Uterus (tissue), 4 donors: ENCODE data around the gene GBP7. TPM values are rescaled to one million over a fixed set of nuclear protein-coding genes. Genes with fewer than 3 reads are reported as not detected.

Experiments
- DNase-seq, 2 donors: peaks; one replicate each; pipeline ENCODE4 v3.0.0-alpha.2; 2019 to 2020
- H3K27ac ChIP-seq, 2 donors: fragments of 200-600 bp; sonication (generic); 1 replicate in 1 of 2; 2 replicates in 1 of 2; pipeline ENCODE4 v1.5.1; 2016 to 2018
- H3K27me3 ChIP-seq, 2 donors: fragments of 200-600 bp; sonication (generic); one replicate each; pipeline ENCODE4 v1.5.1; 2018 to 2019; ENCODE audit warnings: control low read depth in 1 of 2
- H3K36me3 ChIP-seq, 2 donors: fragments of 200-600 bp; sonication (generic); one replicate each; pipeline ENCODE4 v1.5.1; 2019; ENCODE audit warnings: control low read depth in 1 of 2
- H3K4me1 ChIP-seq, 2 donors: fragments of 200-600 bp; sonication (generic); one replicate each; pipeline ENCODE4 v1.5.1; 2018 to 2019; ENCODE audit warnings: control low read depth in 1 of 2
- H3K4me3 ChIP-seq, 2 donors: fragments of 200-600 bp; sonication (generic); 1 replicate in 1 of 2; 2 replicates in 1 of 2; pipeline ENCODE4 v1.5.1; 2018 to 2019; ENCODE audit warnings: mild to moderate bottlenecking in 1 of 2
- H3K9me3 ChIP-seq, 2 donors: fragments of 200-600 bp; sonication (generic); one replicate each; pipeline ENCODE4 v1.5.1; 2019; ENCODE audit warnings: control low read depth in 1 of 2
- POLR2A ChIP-seq, 2 donors: fragments of 450-650 bp; IDR thresholded peaks; one replicate each; pipeline ENCODE4 v1.6.1; 2016; ENCODE audit warnings: antibody characterized with exemption in 2 of 2, mild to moderate bottlenecking in 1 of 2, moderate library complexity in 1 of 2
- intact Hi-C: fragments of 100-400 bp; cut with DNase I; formaldehyde crosslinking; loops from one replicate; pipeline ENCODE4 v1.15.1; 2023; ENCODE audit warnings: low total_unique reads
- total RNA-seq, 4 donors: library from RNA; depleted of rRNA in 3 of 4; stranded (reverse); fragments of >200 nt in 3 of 4; gene quantifications; one replicate each; pipeline versions ENCODE4 v1.1.0 to v1.2.4, GENCODE V29; 2014 to 2023
- TF ChIP-seq, protein P1 (sequence below), 4 experiments: fragments of 200-600 bp in 2 of 4; fragments of 450-650 bp in 2 of 4; sonication (generic) in 2 of 4; IDR thresholded peaks; one replicate each; pipeline ENCODE4 v1.5.1; 2016 to 2019; ENCODE audit warnings: antibody characterized with exemption in 4 of 4, mild to moderate bottlenecking in 2 of 4, moderate library complexity in 1 of 4
- donor health status: DM: yes; HTN: yes; CAD: no.

GBP7 gene
- total RNA-seq, 4 donors from 2014 or later, result not detected

DNA sequence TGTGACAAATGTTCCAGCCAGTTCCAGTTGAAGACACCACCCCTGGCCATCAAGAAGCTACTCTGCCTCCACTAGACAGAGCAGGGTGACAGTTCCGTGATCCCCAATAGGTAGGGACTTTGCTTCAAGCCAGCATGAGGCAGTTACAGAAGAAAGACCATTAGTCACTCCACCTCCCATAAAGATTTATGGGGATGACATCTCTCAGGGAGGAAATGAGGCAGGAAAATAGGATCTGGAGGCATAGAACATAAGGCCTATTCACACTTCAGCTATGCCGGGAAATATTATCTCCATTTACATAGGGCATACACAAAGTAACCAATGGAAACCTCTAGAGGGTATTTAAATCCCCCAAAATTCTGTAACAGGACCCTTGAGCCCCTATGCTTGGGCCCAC, 3.5 kb upstream of the GBP7 start:
- intact Hi-C loops, result no loop called here
- no peak for DNase-seq
- Histone ChIP-seq H3K4me1 (no peaks in the 10 kb centered on the region), H3K4me3 (no peak overlapping the region), H3K36me3 (no peaks in the 10 kb centered on the region), H3K27ac (no peak overlapping the region), H3K9me3 (no peaks in the 10 kb centered on the region), H3K27me3 (no peaks in the 10 kb centered on the region)
- TF ChIP-seq, protein P1, sequence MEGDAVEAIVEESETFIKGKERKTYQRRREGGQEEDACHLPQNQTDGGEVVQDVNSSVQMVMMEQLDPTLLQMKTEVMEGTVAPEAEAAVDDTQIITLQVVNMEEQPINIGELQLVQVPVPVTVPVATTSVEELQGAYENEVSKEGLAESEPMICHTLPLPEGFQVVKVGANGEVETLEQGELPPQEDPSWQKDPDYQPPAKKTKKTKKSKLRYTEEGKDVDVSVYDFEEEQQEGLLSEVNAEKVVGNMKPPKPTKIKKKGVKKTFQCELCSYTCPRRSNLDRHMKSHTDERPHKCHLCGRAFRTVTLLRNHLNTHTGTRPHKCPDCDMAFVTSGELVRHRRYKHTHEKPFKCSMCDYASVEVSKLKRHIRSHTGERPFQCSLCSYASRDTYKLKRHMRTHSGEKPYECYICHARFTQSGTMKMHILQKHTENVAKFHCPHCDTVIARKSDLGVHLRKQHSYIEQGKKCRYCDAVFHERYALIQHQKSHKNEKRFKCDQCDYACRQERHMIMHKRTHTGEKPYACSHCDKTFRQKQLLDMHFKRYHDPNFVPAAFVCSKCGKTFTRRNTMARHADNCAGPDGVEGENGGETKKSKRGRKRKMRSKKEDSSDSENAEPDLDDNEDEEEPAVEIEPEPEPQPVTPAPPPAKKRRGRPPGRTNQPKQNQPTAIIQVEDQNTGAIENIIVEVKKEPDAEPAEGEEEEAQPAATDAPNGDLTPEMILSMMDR (IDR thresholded peaks at IDR 0.05), result no peak
- TF ChIP-seq POLR2A (IDR thresholded peaks at IDR 0.05), result no peak

- H3K27me3 ChIP-seq, result no peaks in the 10 kb centered on the region
- H3K4me3 ChIP-seq, result no peak overlapping the region
- no peak for DNase-seq
- H3K4me1 ChIP-seq, result no peaks in the 10 kb centered on the region
- TF ChIP-seq, protein P1 (IDR thresholded peaks at IDR 0.05), result no peak
- no peak for TF ChIP-seq POLR2A (IDR thresholded peaks at IDR 0.05)
- no peaks in the 10 kb centered on the region for H3K36me3 ChIP-seq
- H3K9me3 ChIP-seq, result no peaks in the 10 kb centered on the region
- H3K27ac ChIP-seq, result no peak overlapping the region
- intact Hi-C loops, result no loop called here
These were observed 1.2 kb upstream of the GBP7 start for GRCh38 chr1:89176971-89177370.

DNA sequence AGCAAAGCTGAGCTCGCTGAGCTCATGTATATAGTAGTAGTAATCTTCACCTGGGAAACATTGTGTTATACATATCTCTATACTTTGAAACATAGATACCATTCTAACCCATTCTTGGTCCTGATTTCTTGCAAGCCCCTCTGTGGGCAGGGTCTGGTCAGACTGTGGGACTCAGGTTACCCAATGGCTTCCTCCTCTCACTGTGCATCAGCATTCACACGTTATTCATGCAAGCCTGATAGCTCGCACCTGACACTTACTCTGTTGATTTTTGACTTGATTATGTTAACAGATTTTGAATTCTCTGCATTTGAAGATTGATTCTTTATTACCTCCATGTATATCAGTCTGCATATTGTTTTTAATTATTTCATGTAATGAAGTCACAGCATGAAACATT, 1.3 kb downstream of the GBP7 start:
- no peaks in the 10 kb centered on the region for H3K27me3 ChIP-seq
- no peaks in the 10 kb centered on the region for H3K9me3 ChIP-seq
- H3K4me3 ChIP-seq, result no peak overlapping the region
- H3K4me1 ChIP-seq, result no peaks in the 10 kb centered on the region
- TF ChIP-seq, protein P1 (IDR thresholded peaks at IDR 0.05), result no peak
- TF ChIP-seq POLR2A (IDR thresholded peaks at IDR 0.05), result no peak
- H3K36me3 ChIP-seq, result no peaks in the 10 kb centered on the region
- intact Hi-C loops, result no loop called here
- H3K27ac ChIP-seq, result no peak overlapping the region
- DNase-seq, result no peak

DNA sequence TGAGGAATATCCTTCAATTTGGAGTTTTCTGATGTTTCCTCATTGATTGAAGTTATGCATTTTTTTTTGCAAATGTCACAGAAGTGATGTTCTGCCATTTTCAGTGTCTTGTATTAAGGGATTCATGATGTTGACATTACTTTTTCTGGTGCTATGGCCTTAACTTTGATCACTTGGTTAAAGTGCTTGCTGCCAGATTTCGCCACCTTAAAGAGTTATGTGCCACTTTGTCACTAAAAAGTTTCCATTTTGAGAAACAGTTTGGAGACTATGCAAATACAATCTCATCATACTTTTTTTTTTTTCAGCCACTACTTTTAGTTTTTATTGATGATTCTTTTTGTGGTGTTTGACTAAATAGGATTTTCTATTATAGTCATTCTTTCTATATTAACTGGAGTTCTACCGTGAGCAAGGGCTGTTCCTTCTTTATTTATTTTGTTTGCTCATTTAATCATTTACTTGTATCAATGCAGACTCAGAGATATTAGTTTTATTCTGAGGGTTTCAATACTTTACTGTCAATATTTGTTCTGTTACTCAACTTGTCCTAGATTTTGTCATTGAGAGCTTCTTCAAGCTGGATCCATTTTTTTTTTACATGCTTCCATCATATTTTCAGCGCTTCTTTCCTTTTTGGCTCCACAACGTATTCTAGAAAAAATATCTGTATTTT, 3.2 kb downstream of the GBP7 start:
- no peaks in the 10 kb centered on the region for H3K27me3 ChIP-seq
- no peak overlapping the region for H3K27ac ChIP-seq
- DNase-seq, result no peak
- intact Hi-C loops, result no loop called here
- no peaks in the 10 kb centered on the region for H3K9me3 ChIP-seq
- no peaks in the 10 kb centered on the region for H3K4me1 ChIP-seq
- H3K4me3 ChIP-seq, result no peak overlapping the region
- TF ChIP-seq, protein P1 (IDR thresholded peaks at IDR 0.05), result no peak
- TF ChIP-seq POLR2A (IDR thresholded peaks at IDR 0.05), result no peak
- no peaks in the 10 kb centered on the region for H3K36me3 ChIP-seq

- Histone ChIP-seq H3K4me3 (no peak overlapping the region), H3K36me3 (no peaks in the 10 kb centered on the region), H3K4me1 (no peaks in the 10 kb centered on the region), H3K27me3 (no peaks in the 10 kb centered on the region), H3K9me3 (no peaks in the 10 kb centered on the region), H3K27ac (no peak overlapping the region)
- TF ChIP-seq, protein P1 (IDR thresholded peaks at IDR 0.05), result no peak
- TF ChIP-seq POLR2A (IDR thresholded peaks at IDR 0.05), result no peak
- intact Hi-C loops, result no loop called here
- DNase-seq, result no peak
These were observed 4.8 kb downstream of the GBP7 start for GRCh38 chr1:89171067-89171438.
